Trophoblast cell (in vitro differentiated cells and primary cell): ENCODE data around the gene PAIP2. TPM values are rescaled to one million over a fixed set of nuclear protein-coding genes. Genes with fewer than 3 reads are reported as not detected.
A peak's percentile ranks its signal among the peaks of the same experiment; 100 is the strongest.

ENCODE experiments used
- DNase-seq, 2 donors: peaks; one replicate each; pipeline ENCODE4 v3.0.0-alpha.2; 2016
- H2AFZ ChIP-seq: 2 replicates; pipeline ENCODE4 v1.6.1; 2013; ENCODE audit warnings: low read length, moderate library complexity, mild to moderate bottlenecking; ENCODE audit not compliant: insufficient read depth, poor library complexity
- H2AK5ac ChIP-seq: 2 replicates; pipeline ENCODE4 v1.6.1; 2013; ENCODE audit warnings: mild to moderate bottlenecking, low read length
- H2BK120ac ChIP-seq: 2 replicates; pipeline ENCODE4 v1.6.1; 2013; ENCODE audit warnings: low read length, mild to moderate bottlenecking, moderate library complexity; ENCODE audit not compliant: insufficient read depth, poor library complexity
- H2BK12ac ChIP-seq: 2 replicates; pipeline ENCODE4 v1.6.1; 2013; ENCODE audit warnings: mild to moderate bottlenecking, low read length, moderate library complexity
- H2BK5ac ChIP-seq: 2 replicates; pipeline ENCODE4 v1.6.1; 2013; ENCODE audit warnings: low read length, low read depth, moderate library complexity, mild to moderate bottlenecking; ENCODE audit not compliant: poor library complexity
- H3K14ac ChIP-seq: 2 replicates; pipeline ENCODE4 v1.6.1; 2013; ENCODE audit warnings: mild to moderate bottlenecking, low read length
- H3K18ac ChIP-seq: 2 replicates; pipeline ENCODE4 v1.6.1; 2013; ENCODE audit warnings: mild to moderate bottlenecking, low read length
- H3K23ac ChIP-seq: 2 replicates; pipeline ENCODE4 v1.6.1; 2013; ENCODE audit warnings: low read length
- H3K27ac ChIP-seq: 2 replicates; pipeline ENCODE4 v1.5.1; 2013; ENCODE audit warnings: low read depth, mild to moderate bottlenecking, inconsistent platforms, low read length, moderate library complexity
- H3K27me3 ChIP-seq: 2 replicates; pipeline ENCODE4 v1.6.1; 2013; ENCODE audit warnings: inconsistent platforms, mild to moderate bottlenecking, low read length, moderate library complexity; ENCODE audit not compliant: insufficient read depth
- H3K36me3 ChIP-seq, 2 experiments: 1 replicate in 1 of 2; 2 replicates in 1 of 2; pipeline ENCODE4 v1.6.1; 2013; ENCODE audit warnings: low read length in 2 of 2, mild to moderate bottlenecking in 2 of 2, moderate library complexity in 1 of 2; ENCODE audit not compliant: insufficient read depth in 2 of 2, control insufficient read depth in 1 of 2
- H3K4ac ChIP-seq: 2 replicates; pipeline ENCODE4 v1.6.1; 2013; ENCODE audit warnings: low read depth, mild to moderate bottlenecking, low read length, moderate library complexity
- H3K4me1 ChIP-seq, 2 experiments: 1 replicate in 1 of 2; 2 replicates in 1 of 2; pipeline ENCODE4 v1.6.1; 2013; ENCODE audit warnings: low read length in 2 of 2, mild to moderate bottlenecking in 2 of 2, moderate library complexity in 1 of 2; ENCODE audit not compliant: insufficient read depth in 2 of 2, control insufficient read depth in 1 of 2
- H3K4me2 ChIP-seq: 2 replicates; pipeline ENCODE4 v1.6.1; 2013; ENCODE audit warnings: inconsistent platforms, mild to moderate bottlenecking, low read length, moderate library complexity
- H3K4me3 ChIP-seq: 2 replicates; pipeline ENCODE4 v1.5.1; 2013; ENCODE audit warnings: mild to moderate bottlenecking, low read depth, low read length, inconsistent platforms
- H3K79me1 ChIP-seq: one replicate; pipeline ENCODE4 v1.6.1; 2013; ENCODE audit warnings: low read length
- H3K79me2 ChIP-seq: 2 replicates; pipeline ENCODE4 v1.6.1; 2013; ENCODE audit warnings: low read length, mild to moderate bottlenecking; ENCODE audit not compliant: control insufficient read depth, insufficient read depth, poor library complexity
- H3K9ac ChIP-seq: 2 replicates; pipeline ENCODE4 v1.6.1; 2013; ENCODE audit warnings: mild to moderate bottlenecking, low read length
- H3K9me3 ChIP-seq: 2 replicates; pipeline ENCODE4 v1.6.1; 2013; ENCODE audit warnings: low read depth, mild to moderate bottlenecking, control low read depth, inconsistent platforms, low read length; ENCODE audit not compliant: insufficient read depth
- H4K12ac ChIP-seq: 2 replicates; pipeline ENCODE4 v1.6.1; 2013; ENCODE audit warnings: low read depth, mild to moderate bottlenecking, low read length, moderate library complexity
- H4K8ac ChIP-seq: 2 replicates; pipeline ENCODE4 v1.6.1; 2013; ENCODE audit warnings: low read depth, mild to moderate bottlenecking, low read length, moderate library complexity
- H4K91ac ChIP-seq: one replicate; pipeline ENCODE4 v1.6.1; 2013; ENCODE audit warnings: low read depth, mild to moderate bottlenecking, low read length, moderate library complexity
- WGBS: extraction: QIAGEN DNeasy Blood & Tissue Kit; methylation state at CpG from one replicate; pipeline ENCODE4 v1.1.7; 2013; ENCODE audit warnings: missing lambda C conversion rate; ENCODE audit not compliant: insufficient read length, insufficient coverage; ENCODE audit errors: extremely low coverage; 5-methylcytosine and 5-hydroxymethylcytosine counted together
- polyA plus RNA-seq: library from polyadenylated mRNA; stranded (reverse); fragments of 200-250 nt; gene quantifications from 2 replicates; pipeline ENCODE4 v1.2.3, GENCODE V29; 2013

Gene PAIP2, protein sequence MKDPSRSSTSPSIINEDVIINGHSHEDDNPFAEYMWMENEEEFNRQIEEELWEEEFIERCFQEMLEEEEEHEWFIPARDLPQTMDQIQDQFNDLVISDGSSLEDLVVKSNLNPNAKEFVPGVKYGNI
- 156 and 175 TPM in 2 replicates for polyA plus RNA-seq

DNA sequence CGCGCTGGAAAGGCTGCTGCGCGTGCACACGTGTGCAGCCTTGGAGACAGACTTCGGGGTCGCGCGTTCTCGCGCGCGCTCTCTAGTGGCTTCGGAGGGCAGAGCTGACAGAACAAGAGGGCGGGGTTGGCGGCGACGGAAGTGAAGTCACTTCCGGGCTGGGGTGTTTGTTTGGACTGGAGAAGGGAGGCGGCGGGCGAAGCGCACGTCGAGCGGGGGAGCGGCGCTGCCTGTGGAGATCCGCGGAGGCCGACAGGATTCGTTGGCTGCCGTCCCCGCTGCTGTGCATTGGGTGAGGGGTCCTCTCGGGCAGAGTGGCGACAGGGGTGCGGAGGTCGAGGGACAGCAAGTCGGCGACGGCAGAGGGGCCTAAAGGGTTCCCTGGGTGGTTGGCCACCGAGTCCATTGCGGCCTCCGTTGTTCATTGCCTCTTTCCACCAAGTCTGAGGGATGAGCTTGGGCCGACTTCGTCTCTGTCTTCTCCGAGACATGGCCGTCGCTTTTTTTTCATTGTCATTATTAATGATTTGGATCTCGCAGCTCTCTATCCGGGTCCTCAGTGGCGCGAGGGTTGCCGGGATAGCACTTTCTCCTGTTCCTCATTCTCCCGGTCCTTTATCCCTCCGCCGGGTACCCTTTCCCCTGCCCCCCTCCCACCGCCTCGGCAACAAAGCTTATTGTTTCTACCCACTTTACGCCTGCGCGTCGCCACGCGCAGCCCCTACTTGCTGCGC, at the start of gene PAIP2:
TSS of gene PAIP2 (plus strand) at position 166 of the 734 bp plus-strand sequence. CDS start 21,931 bp downstream, outside the sequence.
- peaks cover 4% of the 10 kb centered on the region for H3K79me1 ChIP-seq
- peak within 1 kb of the TSS; percentile 98 for H4K91ac ChIP-seq
- H3K23ac ChIP-seq, result no peak within 1 kb of the TSS
- H3K4me1 ChIP-seq, result peaks cover 0 to 4% of the 10 kb centered on the region in 2 experiments
- peaks cover 5 to 7% of the 10 kb centered on the region in 2 experiments for H3K36me3 ChIP-seq
- H4K12ac ChIP-seq, result peak within 1 kb of the TSS; percentile 88
- no CpG with 5 or more reads among the region's 66 CpGs for WGBS
- H3K9ac ChIP-seq, result peak within 1 kb of the TSS; percentile 94
- peak within 1 kb of the TSS; percentile 95 for H3K14ac ChIP-seq
- peak within 1 kb of the TSS; percentile 98 for H3K18ac ChIP-seq
- H3K27me3 ChIP-seq, result no peaks in the 10 kb centered on the region
- peak; percentile 94 to 98 for DNase-seq
- H4K8ac ChIP-seq, result peak within 1 kb of the TSS; percentile 94
- H3K79me2 ChIP-seq, result peaks cover 10% of the 10 kb centered on the region
- no peak within 1 kb of the TSS for H2BK12ac ChIP-seq
- H3K4ac ChIP-seq, result peak within 1 kb of the TSS; percentile 88
- H2AFZ ChIP-seq, result peak within 1 kb of the TSS; percentile 97
- H3K4me3 ChIP-seq, result peak within 1 kb of the TSS; percentile 95
- H2AK5ac ChIP-seq, result peak within 1 kb of the TSS; percentile 95
- peaks cover 2% of the 10 kb centered on the region for H3K9me3 ChIP-seq
- peak within 1 kb of the TSS; percentile 100 for H3K4me2 ChIP-seq
- H3K27ac ChIP-seq, result peak within 1 kb of the TSS; percentile 79
- peak within 1 kb of the TSS; percentile 75 for H2BK5ac ChIP-seq
- H2BK120ac ChIP-seq, result peak within 1 kb of the TSS; percentile 90

DNA sequence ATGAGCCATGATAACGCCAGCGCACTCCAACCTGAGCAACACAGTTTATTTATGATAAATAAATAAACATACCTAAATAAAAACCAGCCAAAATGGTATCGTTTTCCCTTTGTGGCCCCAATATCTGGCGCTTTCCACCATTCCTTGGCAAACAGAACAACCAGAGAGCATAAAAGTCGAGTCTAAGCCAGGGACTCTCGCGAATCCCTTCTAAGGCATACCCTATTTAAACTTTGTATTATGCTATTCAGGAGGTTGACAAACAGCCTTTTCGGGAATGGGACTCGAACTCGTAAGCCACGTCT, 48.5 kb upstream of the PAIP2 start:
- Histone ChIP-seq H2AFZ (no peak overlapping the region), H3K79me2 (peaks cover 21% of the 10 kb centered on the region), H3K4me2 (peak overlapping the region; percentile 81), H4K8ac (peak overlapping the region; percentile 34), H3K4ac (peak overlapping the region; percentile 34), H3K4me3 (no peak overlapping the region), H3K9ac (peak overlapping the region; percentile 76), H2BK120ac (no peak overlapping the region), H3K18ac (no peak overlapping the region), H3K27me3 (no peaks in the 10 kb centered on the region), H2BK5ac (peak overlapping the region; percentile 7), H3K4me1 (peaks cover 0 to 8% of the 10 kb centered on the region in 2 experiments), H2BK12ac (no peak overlapping the region), H4K12ac (no peak overlapping the region), H4K91ac (peak overlapping the region; percentile 68), H3K23ac (no peak overlapping the region), H3K27ac (peak overlapping the region; percentile 19), H3K14ac (peak overlapping the region; percentile 55), H3K79me1 (peaks cover 11% of the 10 kb centered on the region), H3K36me3 (no peaks in the 10 kb centered on the region), H3K9me3 (no peaks in the 10 kb centered on the region), H2AK5ac (no peak overlapping the region)
- no CpG with 5 or more reads among the region's 11 CpGs for WGBS
- DNase-seq, result no peak

DNA sequence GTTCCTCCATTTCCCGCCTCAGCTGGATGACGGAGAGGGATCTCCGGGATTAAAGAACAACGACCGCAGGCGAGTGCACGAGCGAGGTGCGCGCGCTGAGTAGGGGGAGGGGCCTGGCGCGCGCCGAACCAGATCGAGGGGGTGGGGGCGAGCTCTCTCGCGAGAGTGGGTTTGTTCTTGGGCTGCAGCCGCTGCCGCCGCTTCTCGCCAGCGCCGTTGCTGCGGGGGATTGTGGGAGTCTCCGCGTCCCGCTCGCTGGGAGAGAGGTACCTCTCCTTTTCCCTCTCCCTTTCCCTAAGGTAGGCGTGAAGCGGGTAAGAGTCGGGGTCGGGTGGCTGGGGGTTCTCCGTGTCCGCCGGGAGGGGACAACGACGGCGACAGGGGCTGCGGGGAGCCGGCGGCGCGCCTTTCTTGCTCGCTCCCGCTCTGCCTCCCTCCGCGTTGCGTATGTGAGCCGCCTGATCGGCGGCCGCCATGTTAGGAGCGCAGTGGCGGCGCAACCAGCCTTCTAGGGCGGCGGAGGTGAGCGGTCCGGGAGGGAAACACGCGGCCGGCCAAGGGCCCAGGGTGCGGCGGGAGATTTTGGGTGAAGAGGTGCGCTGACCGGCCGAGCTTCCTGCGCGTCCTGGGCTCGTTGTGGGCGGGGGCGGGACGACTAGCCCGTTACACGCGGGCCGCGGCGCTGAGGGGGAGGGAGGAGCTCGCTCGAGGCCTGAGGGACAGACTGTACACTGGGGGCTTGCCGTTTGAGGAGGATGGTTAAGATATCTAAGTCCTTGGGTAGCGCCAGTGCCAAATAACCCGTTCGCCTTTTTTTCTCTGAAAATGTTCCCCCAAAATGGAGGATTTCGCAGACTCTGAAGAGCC, 47.9 kb upstream of the PAIP2 start, which contains the start of gene MATR3:
TSS of gene MATR3 (plus strand) at position 234 of the 867 bp plus-strand sequence. CDS start 13,676 bp downstream, outside the sequence.
- Histone ChIP-seq H3K79me2 (peaks cover 23% of the 10 kb centered on the region), H2AK5ac (peak within 1 kb of the TSS; percentile 98), H4K12ac (peak within 1 kb of the TSS; percentile 99), H2BK5ac (peak within 1 kb of the TSS; percentile 96), H4K91ac (peak within 1 kb of the TSS; percentile 93), H3K36me3 (no peaks in the 10 kb centered on the region), H2AFZ (peak within 1 kb of the TSS; percentile 77), H3K4ac (peak within 1 kb of the TSS; percentile 98), H3K23ac (no peak within 1 kb of the TSS), H3K4me1 (peaks cover 0 to 10% of the 10 kb centered on the region in 2 experiments), H2BK12ac (no peak within 1 kb of the TSS), H3K79me1 (peaks cover 11% of the 10 kb centered on the region), H3K4me2 (peak within 1 kb of the TSS; percentile 81), H4K8ac (peak within 1 kb of the TSS; percentile 99), H2BK120ac (peak within 1 kb of the TSS; percentile 82), H3K14ac (peak within 1 kb of the TSS; percentile 99), H3K18ac (peak within 1 kb of the TSS; percentile 98), H3K4me3 (peak within 1 kb of the TSS; percentile 97), H3K27ac (peak within 1 kb of the TSS; percentile 92), H3K27me3 (no peaks in the 10 kb centered on the region), H3K9ac (peak within 1 kb of the TSS; percentile 98), H3K9me3 (no peaks in the 10 kb centered on the region)
- no CpG with 5 or more reads among the region's 88 CpGs for WGBS
- DNase-seq, result peak; percentile 96 to 97
